NCI-H345 treated with DMSO at 0.1 percent for 48 hours (cell line): ENCODE data around the gene CCDC63.
A peak's percentile ranks its signal among the peaks of the same experiment; 100 is the strongest.

Experiments
- DNase-seq: peaks from one replicate; lab custom pipeline; 2025; ENCODE audit not compliant: unreplicated experiment; lab: John Stamatoyannopoulos, UW

The CCDC63 gene

DNA sequence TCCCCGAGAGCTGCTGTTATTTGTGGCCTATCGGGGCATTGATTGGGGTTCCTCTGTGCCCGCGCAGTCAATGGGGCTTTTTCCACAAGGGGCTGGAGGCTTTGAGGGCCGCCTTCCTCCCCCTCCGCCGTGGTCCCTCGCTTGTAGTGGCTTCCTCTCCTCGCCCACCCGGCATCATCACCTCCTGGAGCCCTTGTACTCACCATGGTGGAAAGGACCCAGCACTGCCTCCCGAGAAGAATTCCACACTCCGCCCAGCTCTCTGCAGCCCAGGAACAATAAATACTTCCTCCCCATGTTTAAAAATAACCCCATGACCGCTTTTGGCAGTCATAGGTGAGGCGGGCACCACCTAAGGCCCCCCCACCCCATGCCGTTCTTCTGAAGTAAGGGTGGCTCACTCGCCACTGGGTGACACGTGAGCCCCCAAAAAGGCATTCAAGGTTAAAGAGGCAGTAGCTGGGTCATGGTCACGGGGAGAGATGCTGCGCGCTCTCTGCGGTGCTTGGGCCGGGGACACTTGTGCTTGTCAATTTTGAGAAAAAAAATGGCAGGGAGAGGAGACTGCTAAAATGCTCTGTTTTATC lies 73.6 kb downstream of the CCDC63 start, which contains the start of gene MYL2:
Gene MYL2 (minus strand): TSS at position 256 of the 587 bp plus-strand sequence. CDS start 50 bp downstream, at position 206.
- no peak for DNase-seq

DNA sequence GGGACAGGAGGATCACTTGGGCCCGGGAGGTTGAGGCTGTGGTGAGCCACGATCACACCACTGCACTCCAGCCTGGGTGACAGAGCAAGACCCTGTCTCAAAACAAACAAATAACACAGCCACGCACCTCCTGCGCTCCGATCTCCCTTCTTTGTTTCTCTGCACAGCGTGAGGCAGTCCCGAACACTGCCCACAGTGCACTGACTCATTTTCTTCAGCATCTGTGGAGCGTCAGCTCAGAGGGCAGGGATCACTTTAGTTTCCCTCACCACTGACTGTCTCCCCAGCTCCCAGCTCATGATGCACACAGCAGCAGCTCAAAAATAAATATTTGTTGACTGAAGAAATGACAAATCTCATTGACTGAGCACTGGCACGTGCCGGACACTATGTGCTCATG lies 74.5 kb downstream of the CCDC63 start:
- no peak for DNase-seq

DNA sequence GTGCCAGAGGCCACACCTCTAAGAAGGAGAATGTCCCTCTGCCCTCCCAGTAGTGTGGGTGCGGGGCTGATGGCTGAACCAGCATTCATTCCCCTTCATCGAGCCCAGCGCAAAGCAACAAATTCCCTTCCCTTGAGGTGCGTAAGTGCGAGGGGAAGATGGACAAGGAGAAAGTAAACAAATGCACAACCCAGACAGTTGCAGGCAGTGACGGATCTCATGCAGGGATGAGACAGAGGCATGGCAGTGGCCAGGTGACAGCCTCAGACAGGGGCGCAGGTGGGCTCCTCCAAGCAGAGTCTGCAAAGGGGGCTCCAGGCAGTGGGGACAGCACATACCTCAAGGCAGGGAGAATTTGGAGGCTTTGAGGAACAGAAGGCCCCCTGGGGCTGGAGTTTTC lies 75.9 kb downstream of the CCDC63 start:
- no peak for DNase-seq

DNA sequence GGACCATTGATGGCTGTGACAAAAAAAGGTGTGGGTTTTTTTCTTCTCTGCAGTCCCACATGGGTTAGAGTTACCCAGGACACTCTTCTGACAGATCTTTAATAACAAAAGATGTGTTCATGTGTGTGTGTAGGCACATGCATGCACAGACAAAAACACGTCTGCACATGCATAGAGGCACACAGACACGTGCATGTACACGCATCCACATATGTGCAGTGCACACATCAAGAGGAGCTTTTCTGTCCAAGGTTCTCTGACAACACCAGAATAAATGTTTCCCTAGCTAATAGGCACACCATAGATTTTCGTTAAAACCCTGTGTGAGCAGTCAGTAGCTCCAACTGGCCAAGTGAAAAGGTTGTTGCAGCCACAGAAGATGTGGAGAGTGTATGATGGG lies 76.4 kb downstream of the CCDC63 start:
- DNase-seq: no peak

DNA sequence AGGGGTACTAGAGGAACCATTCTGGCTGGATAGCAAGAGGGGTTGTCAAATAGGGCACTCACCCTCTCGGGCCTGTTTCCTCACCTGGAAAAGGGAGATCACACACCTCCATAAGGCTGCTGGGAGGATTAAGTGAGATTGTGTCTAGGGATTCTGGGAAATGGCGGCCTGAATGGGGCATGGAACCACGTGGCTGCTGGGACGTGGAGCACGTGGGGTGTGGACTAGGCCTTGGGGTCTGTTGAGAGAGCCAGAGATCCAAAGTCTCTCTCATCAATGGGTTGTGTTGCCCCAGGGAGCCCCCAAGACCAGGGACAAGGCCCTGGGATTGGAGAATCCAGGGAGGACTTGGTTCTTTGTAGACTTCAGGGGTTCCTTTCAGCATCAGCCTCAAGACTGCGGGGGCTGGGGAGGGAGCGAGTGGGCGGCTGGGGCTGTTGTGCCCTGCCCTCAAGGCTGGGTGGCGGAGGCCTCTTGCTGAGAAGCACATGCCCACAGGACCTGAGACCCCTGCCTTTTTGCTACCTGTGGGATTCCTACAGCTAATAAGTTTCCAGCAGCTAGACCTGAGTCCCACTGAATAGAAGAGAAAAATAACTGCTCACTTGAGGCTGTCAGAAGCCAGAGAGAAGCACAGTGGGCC lies 77.0 kb downstream of the CCDC63 start:
- DNase-seq: no peak

DNA sequence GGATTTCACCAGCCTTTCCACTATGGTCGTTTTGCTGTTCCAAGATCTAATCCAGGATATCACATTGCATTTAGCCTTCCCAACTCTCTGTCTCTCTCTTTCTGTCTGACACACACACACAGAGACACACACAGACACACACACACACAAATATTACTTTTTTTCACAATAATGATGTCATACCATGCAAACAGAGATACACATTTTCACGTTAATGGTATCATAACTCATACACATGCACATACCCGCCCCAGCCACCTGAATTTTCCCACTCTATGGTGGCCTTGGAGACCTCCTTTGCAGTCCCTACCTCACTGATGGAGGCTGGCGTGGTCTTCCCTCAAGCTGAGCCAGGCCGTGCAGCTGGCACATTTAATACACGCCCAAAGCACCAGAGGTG lies 80.8 kb downstream of the CCDC63 start:
- DNase-seq: no peak

DNA sequence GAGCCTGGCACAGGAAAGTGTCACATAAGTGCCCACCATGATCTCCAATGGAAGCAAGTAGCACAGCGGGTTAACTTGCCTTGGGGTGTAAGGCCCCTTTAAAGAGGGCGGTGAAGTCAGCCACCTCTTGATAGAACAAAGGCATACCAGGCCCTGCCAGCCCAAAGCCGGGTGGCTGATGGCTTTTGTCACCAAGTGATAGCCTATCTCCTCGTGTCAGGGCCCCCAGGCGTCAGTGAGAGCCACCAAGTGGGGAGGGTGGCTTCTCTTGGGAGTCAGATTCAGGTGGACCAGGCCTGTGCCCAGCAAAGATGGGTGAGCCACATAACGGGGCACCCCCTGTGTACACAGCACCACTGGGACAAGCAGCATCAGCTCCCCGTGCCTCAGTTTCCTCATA lies 81.9 kb downstream of the CCDC63 start:
- no peak for DNase-seq

DNA sequence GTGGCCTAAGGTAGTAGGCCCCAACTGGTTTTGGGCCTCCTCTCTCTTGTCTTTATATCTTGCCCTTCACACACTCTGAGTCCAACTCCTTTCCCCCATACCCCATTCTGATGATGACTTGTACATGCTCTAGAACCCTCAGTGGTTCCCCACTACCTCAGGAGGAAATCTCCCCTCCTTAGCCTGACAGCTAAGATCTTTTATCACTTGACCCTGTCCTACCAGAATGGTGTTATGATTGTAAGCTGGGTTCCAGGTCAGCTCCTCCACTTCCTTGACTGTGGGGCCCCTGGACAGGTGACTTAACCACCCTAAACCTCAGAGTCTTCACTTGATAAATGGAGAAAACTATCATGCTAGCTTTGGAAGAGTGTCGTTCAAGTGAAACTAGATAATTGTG lies 83.0 kb downstream of the CCDC63 start:
- no peak for DNase-seq

DNA sequence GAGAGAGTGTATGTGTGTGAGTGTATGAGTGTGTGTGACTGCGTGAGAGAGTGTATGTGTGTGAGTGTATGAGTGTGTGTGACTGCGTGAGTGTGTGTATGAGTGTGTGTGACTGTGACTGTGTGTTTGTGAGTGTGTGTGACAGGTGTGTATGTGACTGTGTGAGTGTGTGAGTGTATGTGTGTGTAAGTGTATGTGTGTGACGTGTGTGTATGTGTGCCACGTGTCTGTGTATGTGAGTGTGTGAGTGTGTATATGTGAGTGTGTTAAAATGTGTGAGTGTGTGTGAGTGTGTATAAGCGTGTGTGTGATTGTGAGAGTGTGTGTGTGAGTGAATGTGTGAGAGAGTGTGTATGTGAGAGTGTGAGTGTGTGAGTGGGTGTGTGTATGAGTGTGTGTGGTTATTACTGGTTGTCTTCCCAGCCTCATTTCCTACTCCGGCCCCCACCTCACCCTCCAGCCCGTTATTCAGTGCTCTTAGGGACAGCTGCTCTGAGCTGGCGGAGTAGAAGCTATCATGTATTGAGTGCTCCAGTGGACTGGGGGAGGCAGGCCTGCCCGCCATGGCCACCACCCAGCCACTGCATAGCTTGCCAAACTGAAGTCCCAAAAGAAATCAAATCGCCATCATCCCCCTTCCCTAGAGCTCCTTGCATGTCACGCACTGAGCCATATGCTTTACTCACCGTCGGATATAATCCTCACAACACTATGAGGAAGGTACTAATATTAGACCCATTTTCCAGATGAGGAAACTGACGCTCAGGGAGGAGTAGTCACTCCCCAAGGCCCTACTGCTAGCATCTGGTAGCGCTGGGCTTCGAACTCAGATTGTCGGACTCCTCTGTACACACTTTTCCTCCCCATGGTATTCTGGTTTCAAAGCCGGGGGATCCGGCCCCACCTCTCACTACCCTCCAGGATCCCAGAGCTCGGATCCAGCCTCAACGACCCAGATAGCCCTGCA lies 83.8 kb downstream of the CCDC63 start:
- DNase-seq: no peak

DNA sequence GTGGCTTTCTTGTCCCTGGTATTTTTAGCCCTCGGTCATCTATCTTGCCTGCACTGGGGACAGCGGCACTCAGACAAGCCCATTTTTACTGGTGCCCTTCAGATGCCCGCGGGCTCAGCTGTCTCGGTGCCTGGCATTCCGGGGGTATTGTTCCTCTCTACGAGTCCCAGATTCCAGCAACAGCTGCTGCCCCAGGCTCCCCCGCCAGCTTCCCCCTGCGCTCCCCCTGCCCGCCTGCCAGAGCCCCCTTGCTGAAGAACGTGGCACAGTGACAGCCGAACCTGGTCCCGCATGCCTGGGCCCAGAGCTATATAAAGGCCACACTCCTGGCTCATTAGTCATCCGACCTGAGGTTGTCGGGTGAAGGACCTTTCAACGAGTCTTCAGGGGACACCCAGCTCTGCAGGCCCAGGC lies 84.5 kb downstream of the CCDC63 start:
- DNase-seq: no peak

DNA sequence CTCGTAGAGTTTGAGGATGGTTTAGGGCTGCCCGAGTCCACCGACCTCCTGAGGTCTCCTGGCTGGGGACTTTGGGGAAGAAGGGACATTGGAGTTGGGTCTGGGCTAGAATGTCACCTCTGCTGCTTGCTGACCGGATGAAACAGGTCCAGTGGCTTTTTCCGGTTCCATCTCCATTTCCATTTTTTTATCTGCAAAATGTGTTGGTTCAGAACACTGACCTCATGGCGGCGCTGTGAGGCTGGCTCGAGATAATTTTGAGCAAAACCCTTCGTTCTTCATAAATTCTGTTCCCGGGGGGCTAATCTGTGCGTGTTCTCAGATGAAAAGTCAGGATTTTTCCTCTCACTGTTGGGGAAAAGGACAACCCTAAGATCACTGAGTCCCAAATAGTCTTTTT lies 85.3 kb downstream of the CCDC63 start:
- DNase-seq: no peak

DNA sequence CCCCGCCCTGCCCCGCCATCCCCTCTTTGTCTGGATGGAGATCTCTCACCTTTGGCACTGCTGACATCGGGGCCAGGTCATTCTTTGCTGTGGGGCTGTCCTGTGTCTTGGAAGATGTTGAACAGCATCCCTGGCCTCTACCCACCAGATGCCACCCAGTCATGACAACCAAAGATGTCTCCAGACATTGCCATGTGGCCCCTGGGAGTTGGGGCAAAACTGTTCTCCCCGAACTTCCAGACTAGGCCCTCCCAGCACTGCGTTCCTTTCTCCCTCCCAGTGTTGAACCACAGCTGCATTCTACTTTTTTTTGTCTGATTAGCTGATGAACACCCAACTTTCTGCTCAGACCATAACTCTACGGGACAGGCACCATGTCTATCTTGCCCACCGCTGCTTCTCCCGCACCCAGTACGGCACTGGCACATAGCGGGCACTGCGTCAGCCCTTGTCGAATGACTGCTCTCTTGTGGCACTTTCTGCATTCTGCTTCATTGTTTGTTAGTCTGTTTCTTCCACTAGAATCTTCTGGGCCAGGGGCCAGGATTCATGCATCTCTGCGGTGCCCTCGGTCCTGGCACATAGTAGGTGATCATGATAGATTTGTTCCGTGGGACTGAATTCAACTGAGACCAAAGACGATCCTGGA lies 86.7 kb downstream of the CCDC63 start:
- DNase-seq: no peak

DNA sequence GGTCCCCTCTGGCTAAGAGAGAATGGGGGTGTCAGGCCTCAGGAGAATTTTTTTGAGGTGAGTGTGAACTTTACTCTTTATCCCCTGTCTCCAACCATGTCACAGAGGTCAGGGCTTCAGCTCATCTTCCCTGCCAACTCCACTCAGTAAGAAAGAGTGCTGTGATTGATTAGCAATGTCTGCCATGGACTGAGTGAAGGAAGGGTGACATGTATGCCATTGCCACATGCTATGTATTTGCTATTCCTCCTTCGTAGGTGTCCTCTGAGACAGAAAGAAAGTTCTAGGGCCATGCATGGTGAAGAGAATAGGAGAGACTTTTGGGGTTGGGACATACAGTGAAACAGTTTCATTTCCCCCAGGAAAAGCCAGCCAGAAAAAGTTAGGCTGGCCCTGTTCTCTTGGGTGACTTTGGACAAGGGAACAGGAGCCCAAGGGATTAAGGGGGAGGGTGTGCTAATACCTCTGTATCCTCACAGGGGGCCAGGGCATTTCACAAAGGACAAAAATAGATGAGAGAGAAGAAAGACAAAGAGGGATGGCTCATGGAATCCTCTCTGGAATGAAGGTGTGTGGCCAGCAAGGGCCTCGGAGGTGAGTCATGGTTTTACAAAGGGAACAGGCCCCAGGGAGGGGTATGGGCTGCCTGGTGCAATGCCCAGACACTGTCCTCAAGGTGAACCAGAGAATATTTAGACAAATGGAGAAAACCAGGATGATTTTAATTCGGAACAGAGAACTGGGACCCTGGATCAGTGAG lies 87.5 kb downstream of the CCDC63 start:
- DNase-seq: no peak

DNA sequence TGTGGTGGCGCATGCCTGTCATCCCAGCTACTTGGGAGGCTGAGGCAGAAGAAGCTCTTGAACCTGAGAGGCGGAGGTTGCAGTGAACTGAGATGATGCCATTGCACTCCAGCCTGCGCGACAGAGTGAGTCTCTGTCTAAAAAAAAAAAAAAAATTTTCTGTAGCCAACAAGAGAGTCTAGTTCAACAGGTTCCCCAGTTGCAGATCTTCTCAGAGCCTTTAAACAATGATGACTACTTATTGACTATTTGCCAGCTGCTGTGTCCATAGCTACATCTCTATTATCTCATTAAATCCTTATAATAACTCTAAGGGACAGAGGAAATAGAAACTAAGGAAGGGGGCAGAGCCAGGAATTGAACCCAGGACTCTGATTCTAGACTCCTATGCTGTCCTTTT lies 88.8 kb downstream of the CCDC63 start:
- DNase-seq: no peak

DNA sequence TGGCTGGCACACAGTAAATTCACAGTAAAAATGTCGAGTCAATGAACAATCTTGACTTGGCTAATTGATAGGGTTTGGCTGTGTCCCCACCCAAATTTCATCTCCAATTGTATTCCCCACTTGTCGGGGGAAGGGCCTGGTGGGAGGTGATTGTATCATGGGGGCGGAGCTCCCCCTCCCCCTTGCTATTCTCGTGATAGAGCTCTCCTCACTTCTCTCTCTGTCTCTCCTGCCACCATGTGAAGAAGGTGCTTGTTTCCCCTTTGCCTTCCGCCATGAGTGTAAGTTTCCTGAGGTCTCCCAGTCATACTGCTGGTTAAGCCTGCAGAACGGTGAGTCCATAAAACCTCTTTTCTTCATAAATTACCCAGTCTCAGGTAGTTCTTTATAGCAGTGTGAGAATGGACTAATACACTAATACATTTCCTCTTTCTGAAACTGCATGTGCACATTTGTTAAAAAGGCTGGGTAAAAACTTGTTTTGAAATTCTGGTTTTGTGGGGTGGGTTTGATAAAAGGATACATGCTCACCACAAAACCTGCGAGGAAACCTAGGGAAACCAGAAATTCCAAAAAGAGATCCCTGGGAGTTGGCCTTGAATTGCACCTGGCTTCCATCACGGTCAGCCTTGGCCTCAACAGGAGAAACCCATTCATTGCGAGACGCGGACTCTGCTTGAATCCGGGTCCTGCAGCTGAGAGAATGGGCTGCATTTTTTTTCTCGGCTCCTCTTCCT lies 89.7 kb downstream of the CCDC63 start:
- no peak for DNase-seq

DNA sequence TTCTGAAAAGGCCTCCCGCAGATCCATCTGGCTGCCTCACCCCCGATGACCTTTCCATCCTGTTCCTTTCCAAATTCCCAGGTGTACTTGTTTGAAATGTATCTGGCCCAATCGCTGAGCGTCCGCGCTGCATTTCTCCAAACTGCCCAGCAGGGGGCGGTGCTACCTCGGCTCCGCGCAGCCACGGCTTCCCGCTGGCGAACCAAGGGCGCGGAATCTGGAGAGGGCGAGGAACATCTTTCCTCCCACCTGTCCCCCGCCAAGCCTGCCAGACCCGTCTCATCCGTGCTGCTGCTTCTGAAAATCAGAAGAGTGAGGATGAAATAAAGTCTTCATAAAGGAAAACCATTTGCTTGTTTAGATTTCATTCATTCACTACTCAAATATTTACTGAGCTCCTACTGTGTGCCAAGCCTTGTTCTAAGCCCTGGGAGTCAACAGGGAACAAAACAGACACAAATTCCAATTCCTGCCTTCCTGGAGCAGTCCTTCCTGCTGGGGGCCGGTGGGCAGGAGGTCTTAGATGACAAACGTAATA lies 90.4 kb downstream of the CCDC63 start:
- peak; percentile 34 for DNase-seq

DNA sequence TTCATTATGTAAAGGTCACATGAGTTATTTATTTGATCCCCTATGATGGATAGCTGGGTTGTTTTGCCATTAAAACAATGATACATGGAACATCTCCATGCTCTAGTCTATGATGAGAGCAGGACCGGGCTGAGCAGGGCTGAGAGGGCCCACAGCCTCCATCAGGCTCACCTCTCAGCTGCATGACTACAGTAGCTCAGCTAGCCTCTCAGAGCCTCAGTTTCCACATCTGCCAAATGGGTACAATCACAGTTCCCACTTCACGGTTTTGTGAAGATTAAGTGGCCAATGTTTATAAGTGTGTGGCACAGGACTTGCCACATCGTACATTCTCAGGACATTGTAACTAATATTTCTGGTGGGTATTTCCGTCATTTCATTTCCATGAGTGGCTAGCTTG lies 93.5 kb downstream of the CCDC63 start:
- DNase-seq: no peak

DNA sequence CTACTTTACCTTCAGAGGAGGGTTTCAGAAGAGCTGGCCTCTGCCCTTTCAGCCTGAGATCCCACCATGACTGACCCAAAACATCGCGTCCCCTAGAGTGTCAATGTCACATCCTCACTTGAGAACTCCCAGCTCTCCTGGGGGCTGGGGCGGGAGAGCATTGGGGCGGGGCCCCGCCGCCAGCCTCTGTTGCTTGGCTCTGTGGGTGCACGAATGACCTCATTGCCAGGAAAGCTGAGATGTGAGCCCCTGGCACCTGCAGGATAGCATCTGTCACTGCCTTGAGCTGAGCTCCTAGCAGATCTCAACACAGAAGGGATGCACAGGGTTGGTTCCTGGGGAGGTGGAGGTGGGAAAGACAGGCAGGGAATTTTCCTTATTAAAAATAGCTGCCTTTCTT lies 94.1 kb downstream of the CCDC63 start:
- no peak for DNase-seq

DNA sequence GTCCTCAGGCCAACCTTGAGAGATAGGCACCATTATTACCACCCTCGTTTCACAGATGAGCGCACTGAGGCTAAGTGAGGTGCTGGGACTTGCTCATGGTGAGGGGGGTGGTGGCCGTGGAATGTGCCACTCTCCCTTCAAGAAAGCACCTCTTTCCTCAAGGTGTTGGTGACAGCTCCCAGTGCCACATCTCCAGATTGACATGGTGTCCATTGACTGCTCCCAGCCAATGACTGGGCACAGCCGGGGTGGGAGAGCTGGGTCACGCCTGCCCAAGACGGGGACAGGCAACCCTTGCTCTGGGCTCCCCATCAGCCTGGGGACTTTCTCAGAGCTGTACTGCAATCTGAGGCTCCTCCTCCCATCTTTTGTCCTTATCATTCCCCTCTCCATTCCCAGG lies 94.6 kb downstream of the CCDC63 start:
- DNase-seq: no peak

DNA sequence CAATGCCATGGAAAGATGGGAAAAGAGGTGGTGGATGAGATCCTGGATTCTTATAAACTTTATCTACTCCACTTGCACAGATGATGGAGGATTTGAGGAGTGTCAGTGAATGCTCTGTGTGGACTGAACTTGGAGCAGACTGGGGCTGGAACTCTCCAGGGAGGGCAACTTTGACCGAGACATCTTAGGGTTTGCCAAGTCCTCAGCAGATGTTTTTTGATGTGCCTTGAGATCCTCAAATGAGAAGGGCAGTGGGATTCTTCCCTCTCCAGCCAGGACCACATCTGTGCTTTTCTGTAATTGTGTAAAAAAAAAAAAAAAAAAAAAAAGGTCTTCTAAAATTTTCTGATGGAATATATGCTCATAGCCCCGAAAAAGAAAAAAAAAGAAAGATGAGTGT lies 96.6 kb downstream of the CCDC63 start:
- DNase-seq: no peak
